ENCODE data around the gene TCERG1L.

The TCERG1L gene

DNA sequence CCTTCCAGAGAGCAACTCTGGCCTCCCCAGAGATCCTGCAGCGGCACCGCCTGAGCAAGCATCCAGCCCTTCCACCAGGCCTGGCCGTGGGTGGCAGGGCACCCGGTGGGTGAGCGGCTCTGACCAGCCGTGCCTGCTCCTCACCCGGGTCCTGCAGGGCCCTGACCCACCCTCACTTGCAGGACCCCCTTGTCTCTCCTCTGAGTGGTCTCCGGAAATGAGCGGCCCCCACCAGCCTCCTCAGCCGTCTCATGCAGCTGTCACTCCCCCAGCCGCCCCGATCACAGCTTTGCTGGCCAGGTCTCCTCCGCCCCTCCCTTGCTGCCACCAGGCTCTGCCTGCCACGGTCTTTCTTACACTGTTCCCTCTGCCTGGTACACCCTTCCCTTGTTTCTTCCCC is 218.2 kb downstream of the TCERG1L start:
- no peak overlapping the region for H3K27ac ChIP-seq
- DNase-seq (ENCODE audit: low spot score) = no peak
- no peak overlapping the region for H3K4me3 ChIP-seq
- TF ChIP-seq CTCF (IDR thresholded peaks at IDR 0.05) = no peak

GRCh38 chr10:131092876-131093275 is 218.6 kb downstream of the TCERG1L start:
- no peak overlapping the region for H3K27ac ChIP-seq
- no peak for TF ChIP-seq CTCF (IDR thresholded peaks at IDR 0.05)
- no peak overlapping the region for H3K4me3 ChIP-seq
- no peak for DNase-seq (ENCODE audit: low spot score)

DNA sequence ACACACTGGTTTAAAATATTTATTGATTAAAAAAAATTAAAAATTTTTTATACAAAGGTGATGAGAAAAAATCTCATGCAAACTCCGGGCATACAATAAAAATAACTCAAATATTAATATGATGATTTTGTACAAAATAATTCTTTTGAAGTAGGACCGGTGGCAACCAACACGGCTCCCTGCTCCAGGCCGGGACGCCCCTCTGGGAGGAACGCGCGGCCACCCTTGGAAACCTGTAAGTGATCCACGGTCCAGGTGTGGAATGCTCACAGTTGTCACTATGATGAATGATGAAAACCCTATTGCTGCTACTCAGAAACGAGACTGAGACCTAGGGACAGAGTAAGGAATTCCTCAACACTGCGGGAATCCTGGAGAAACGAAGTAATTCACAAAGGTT is 219.1 kb downstream of the TCERG1L start:
- no peak overlapping the region for H3K27ac ChIP-seq
- H3K4me3 ChIP-seq = no peak overlapping the region
- DNase-seq (ENCODE audit: low spot score) = no peak
- no peak for TF ChIP-seq CTCF (IDR thresholded peaks at IDR 0.05)

GRCh38 chr10:131091682-131092081 is 219.8 kb downstream of the TCERG1L start:
- no peak overlapping the region for H3K4me3 ChIP-seq
- DNase-seq (ENCODE audit: low spot score) = no peak
- no peak for TF ChIP-seq CTCF (IDR thresholded peaks at IDR 0.05)
- H3K27ac ChIP-seq = no peak overlapping the region

DNA sequence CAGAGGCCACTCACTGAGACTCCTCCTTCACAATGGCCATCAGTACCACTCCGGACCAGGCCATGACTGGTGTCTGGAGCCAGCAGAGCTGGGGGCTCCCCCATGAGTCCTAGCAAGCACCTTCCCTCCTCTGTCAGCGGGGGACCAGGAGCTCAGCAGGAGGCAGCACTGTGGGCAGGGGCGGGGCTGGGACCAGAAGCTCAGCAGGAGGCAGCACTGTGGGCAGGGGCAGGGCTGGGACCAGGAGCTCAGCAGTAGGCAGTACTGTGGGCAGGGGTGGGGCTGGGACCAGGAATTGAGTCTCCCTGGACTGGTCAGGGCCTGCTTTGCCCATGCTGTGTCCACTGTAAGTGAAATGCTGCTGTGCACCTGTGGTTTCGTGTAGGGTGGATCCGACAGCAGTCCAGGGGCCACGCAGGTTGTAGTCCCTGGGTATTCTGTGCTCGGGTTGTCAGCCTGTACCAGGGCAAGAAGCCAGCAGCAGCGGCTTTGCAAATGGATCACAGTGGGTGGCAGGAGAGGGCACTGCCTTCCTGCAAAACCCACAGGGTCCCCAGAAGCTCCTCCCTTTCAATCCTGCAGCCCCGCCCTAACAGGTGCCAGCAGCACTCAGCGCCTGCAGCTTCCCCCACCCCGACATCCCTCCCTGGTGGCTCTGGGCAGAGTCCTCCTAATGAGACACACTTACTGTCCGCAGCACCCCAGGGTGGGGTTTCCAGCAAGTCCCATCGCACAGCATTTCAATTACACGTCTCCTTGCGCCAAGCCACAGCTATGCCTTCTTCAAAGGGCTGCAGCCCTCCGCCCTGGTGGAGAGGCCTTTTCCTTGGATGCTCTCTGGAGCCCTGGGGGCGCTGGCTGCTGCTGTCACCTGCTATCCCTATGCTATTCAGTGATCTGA is 220.5 kb downstream of the TCERG1L start:
- H3K27ac ChIP-seq = no peak overlapping the region
- DNase-seq (ENCODE audit: low spot score) = no peak
- no peak for TF ChIP-seq CTCF (IDR thresholded peaks at IDR 0.05)
- no peak overlapping the region for H3K4me3 ChIP-seq

GRCh38 chr10:131089861-131090260 is 221.7 kb downstream of the TCERG1L start:
- DNase-seq (ENCODE audit: low spot score) = no peak
- Histone ChIP-seq H3K27ac (no peak overlapping the region), H3K4me3 (no peak overlapping the region)
- no peak for TF ChIP-seq CTCF (IDR thresholded peaks at IDR 0.05)

DNA sequence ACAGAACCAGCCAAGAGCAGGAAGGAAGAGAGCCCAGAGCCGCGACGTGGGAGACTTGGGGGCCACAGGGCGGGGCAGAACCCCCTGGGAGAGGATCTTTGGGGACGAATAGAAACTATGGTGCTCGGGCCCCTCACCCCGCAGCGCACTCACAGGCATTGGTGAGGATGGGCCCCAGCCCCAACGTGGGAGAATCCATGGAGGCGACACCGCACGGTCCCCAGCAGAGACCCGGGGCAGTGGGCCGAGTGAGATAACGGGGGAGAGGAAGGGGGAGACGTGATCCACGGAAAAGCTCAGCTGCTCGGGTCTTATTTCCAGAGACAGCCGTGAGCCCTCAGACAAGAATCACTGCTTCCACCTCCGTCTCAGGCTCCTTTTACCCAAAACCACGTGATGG is 222.4 kb downstream of the TCERG1L start:
- Histone ChIP-seq H3K4me3 (no peak overlapping the region), H3K27ac (no peak overlapping the region)
- no peak for DNase-seq (ENCODE audit: low spot score)
- TF ChIP-seq CTCF (IDR thresholded peaks at IDR 0.05) = no peak

Measured in coronary artery (tissue), 2 donors.